ENCODE data around the gene CRYBB3. TPM values are rescaled to one million over a fixed set of nuclear protein-coding genes. Genes with fewer than 3 reads are reported as not detected.
A peak's percentile ranks its signal among the peaks of the same experiment; 100 is the strongest.

CRYBB3 gene
- total RNA-seq, 1 experiment from 2014 or later = 0.39 TPM

DNA sequence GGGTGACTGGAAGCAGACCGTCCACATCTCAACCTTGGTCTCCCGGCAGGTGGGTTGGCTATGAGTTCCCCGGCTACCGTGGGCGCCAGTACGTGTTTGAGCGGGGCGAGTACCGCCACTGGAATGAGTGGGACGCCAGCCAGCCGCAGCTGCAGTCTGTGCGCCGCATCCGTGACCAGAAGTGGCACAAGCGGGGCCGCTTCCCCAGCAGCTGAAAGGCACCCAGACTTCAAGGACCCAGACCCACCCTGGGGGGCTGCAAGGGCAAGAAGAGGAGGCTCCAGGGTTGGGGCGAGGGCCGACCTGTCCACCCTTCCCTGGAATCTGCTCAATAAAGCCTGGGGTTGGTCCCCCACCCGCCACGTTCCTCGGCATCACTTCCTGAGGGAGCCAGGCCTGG is 7.3 kb downstream of the CRYBB3 start:
- H3K56ac ChIP-seq (ENCODE audit: insufficient read length, low read depth, low read length) = no peak overlapping the region
- TF ChIP-seq, protein P1, sequence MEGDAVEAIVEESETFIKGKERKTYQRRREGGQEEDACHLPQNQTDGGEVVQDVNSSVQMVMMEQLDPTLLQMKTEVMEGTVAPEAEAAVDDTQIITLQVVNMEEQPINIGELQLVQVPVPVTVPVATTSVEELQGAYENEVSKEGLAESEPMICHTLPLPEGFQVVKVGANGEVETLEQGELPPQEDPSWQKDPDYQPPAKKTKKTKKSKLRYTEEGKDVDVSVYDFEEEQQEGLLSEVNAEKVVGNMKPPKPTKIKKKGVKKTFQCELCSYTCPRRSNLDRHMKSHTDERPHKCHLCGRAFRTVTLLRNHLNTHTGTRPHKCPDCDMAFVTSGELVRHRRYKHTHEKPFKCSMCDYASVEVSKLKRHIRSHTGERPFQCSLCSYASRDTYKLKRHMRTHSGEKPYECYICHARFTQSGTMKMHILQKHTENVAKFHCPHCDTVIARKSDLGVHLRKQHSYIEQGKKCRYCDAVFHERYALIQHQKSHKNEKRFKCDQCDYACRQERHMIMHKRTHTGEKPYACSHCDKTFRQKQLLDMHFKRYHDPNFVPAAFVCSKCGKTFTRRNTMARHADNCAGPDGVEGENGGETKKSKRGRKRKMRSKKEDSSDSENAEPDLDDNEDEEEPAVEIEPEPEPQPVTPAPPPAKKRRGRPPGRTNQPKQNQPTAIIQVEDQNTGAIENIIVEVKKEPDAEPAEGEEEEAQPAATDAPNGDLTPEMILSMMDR (conservative IDR thresholded peaks at IDR 0.05) = no peak
- DNase-seq = no peak

More for the DNA sequence above, 7.3 kb downstream of the CRYBB3 start:
- WGBS (ENCODE audit: extremely low coverage, insufficient read length, low lambda C conversion rate) = no CpG with 5 or more reads among the region's 21 CpGs
- no peak overlapping the region for H3K9ac ChIP-seq (ENCODE audit: extremely low read depth, insufficient read length, low read length)
- H3K4me1 Mint-ChIP-seq = peaks cover 0 to 5% of the 10 kb centered on the region in 2 experiments; a peak in 1 of 4 replicates
- no peak overlapping the region for H2AK5ac ChIP-seq (ENCODE audit: insufficient read length, low read length)
- no peaks in the 10 kb centered on the region for H3K9me3 Mint-ChIP-seq
- no peaks in the 10 kb centered on the region for H3K23me2 ChIP-seq (ENCODE audit: insufficient read length, low read depth, low read length, poor library complexity, severe bottlenecking)
- no peaks in the 10 kb centered on the region; the same call in 1 of the 2 replicates for H3K27me3 Mint-ChIP-seq (ENCODE audit: low read depth)
- H2BK15ac ChIP-seq (ENCODE audit: low read depth, low read length) = no peak overlapping the region
- no peak overlapping the region for H3T11ph ChIP-seq (ENCODE audit: low read length)
- H3K4me3 Mint-ChIP-seq = no peak overlapping the region
- H2BK20ac ChIP-seq (ENCODE audit: low read depth, low read length, poor library complexity, severe bottlenecking) = no peak overlapping the region
- no peak overlapping the region for H2BK12ac ChIP-seq (ENCODE audit: insufficient read length, low read depth, low read length)
- H2BK120ac ChIP-seq (ENCODE audit: low read depth, low read length, poor library complexity, severe bottlenecking) = no peak overlapping the region
- no peak overlapping the region for H3K4ac ChIP-seq (ENCODE audit: low read depth, low read length)
- H3K27ac Mint-ChIP-seq = peak overlapping the region in 1 of 3 experiments; percentile 30; a peak in 2 of 7 replicates
- no peaks in the 10 kb centered on the region for H3K4me1 ChIP-seq (ENCODE audit: insufficient read depth, low read length)
- no peak overlapping the region for H4K8ac ChIP-seq (replicated peaks; ENCODE audit: insufficient read length, low read depth, low read length)
- H4K5ac ChIP-seq (ENCODE audit: insufficient read length, low read depth, low read length) = no peak overlapping the region
- no peaks in the 10 kb centered on the region for H3K79me1 ChIP-seq (ENCODE audit: insufficient read depth, low read depth, low read length, poor library complexity, severe bottlenecking)
- no peak overlapping the region for H3K23ac ChIP-seq (ENCODE audit: insufficient read length, low read depth, low read length)
- H2BK5ac ChIP-seq (ENCODE audit: insufficient read length, low read length) = no peak overlapping the region
- H3K14ac ChIP-seq (ENCODE audit: insufficient read depth, low read length) = no peak overlapping the region
- H3K36me3 Mint-ChIP-seq (ENCODE audit: insufficient read depth in 1 of 3, low read depth in 3 of 3) = no peaks in the 10 kb centered on the region
- H3K27ac ChIP-seq (ENCODE audit: insufficient read length, low read depth, low read length) = no peak overlapping the region
- H3K9me3 ChIP-seq (ENCODE audit: control insufficient read depth, low read depth, low read length) = no peaks in the 10 kb centered on the region
- no peaks in the 10 kb centered on the region for H3K27me3 ChIP-seq (ENCODE audit: insufficient read depth, low read length)
- H3K79me2 ChIP-seq (ENCODE audit: insufficient read depth, low read length) = no peaks in the 10 kb centered on the region
- no peaks in the 10 kb centered on the region for H4K20me1 ChIP-seq (ENCODE audit: control insufficient read depth, insufficient read depth, insufficient read length)
- no peak overlapping the region for H4K91ac ChIP-seq (ENCODE audit: insufficient read length, low read depth, low read length)
- H3K18ac ChIP-seq (ENCODE audit: insufficient read length, low read depth, low read length) = no peak overlapping the region
- H3K4me2 ChIP-seq (ENCODE audit: insufficient read depth, insufficient read length, low read length) = no peak overlapping the region
- no peak overlapping the region for H2AFZ ChIP-seq (ENCODE audit: low read length)

Measured in H9 (cell line).